Left hindlimb (tissue), 1 donor: ENCODE results near the gene SH3TC2.

Source experiments
- DNase-seq: peaks from one replicate; pipeline ENCODE4 v3.0.0-alpha.2; 2018

SH3TC2 gene

GRCh38 chr5:148967783-148968182 lies 95.1 kb downstream of the SH3TC2 start:
- no peak for DNase-seq

- DNase-seq: no peak
These were observed 95.9 kb downstream of the SH3TC2 start for GRCh38 chr5:148966938-148967337.

- DNase-seq: no peak
These were observed 96.5 kb downstream of the SH3TC2 start for GRCh38 chr5:148966348-148966747.

- peak; percentile 82 for DNase-seq
These were observed 97.2 kb downstream of the SH3TC2 start for GRCh38 chr5:148965511-148966265.

GRCh38 chr5:148963664-148964063 lies 99.2 kb downstream of the SH3TC2 start:
- DNase-seq: no peak

- no peak for DNase-seq
These were observed 100.0 kb downstream of the SH3TC2 start for GRCh38 chr5:148962761-148963324.

GRCh38 chr5:148962200-148962550 lies 100.7 kb downstream of the SH3TC2 start:
- DNase-seq: no peak

- DNase-seq: no peak
These were observed 101.3 kb downstream of the SH3TC2 start for GRCh38 chr5:148961261-148962199.

- no peak for DNase-seq
These were observed 102.6 kb downstream of the SH3TC2 start for GRCh38 chr5:148960070-148960769.

- no peak for DNase-seq
These were observed 105.2 kb downstream of the SH3TC2 start for GRCh38 chr5:148957591-148958202.

- DNase-seq: no peak
These were observed 106.1 kb downstream of the SH3TC2 start for GRCh38 chr5:148956477-148957385.
